Thyroid gland (tissue), 4 donors: ENCODE measurements around the gene PHACTR4.

ENCODE experiments used
- CTCF ChIP-seq, 6 experiments: fragments of 200-600 bp in 3 of 6; fragments of 450-650 bp in 3 of 6; sonication (generic) in 3 of 6; IDR thresholded peaks; one replicate each; pipeline ENCODE4 v1.5.1; 2016 to 2019; ENCODE audit warnings: antibody characterized with exemption in 6 of 6, mild to moderate bottlenecking in 2 of 6, inconsistent platforms in 1 of 6, moderate library complexity in 1 of 6
- POLR2A ChIP-seq, 2 donors: fragments of 450-650 bp; IDR thresholded peaks; one replicate each; pipeline ENCODE4 v1.6.1; 2017; ENCODE audit warnings: antibody characterized with exemption in 2 of 2, mild to moderate bottlenecking in 2 of 2, moderate library complexity in 1 of 2

GRCh38 chr1:28394136-28394535, 24.6 kb downstream of the PHACTR4 start:
- TF ChIP-seq CTCF (IDR thresholded peaks at IDR 0.05) (no peak), POLR2A (IDR thresholded peaks at IDR 0.05) (no peak)
